Activated B cell treated with CpG ODN at 0.5 μM for 24 hours (primary cell): Measurements from ENCODE around the gene KCNMA1. TPM values are rescaled to one million over a fixed set of nuclear protein-coding genes. Genes with fewer than 3 reads are reported as not detected.

Experiments
- ATAC-seq: fragments of 200-7000 bp; cut with Tn5 transposase; one replicate; pipeline ENCODE4 v1.10.0; 2021; ENCODE audit warnings: low read depth, mild to moderate bottlenecking, moderate library complexity
- CTCF ChIA-PET: fragments of 350-600 bp; sonication (Branson Sonifier 250); formaldehyde crosslinking; loops from one replicate; lab custom pipeline; 2021; ENCODE audit warnings: antibody characterized with exemption; lab: Charles Lee
- POLR2A ChIA-PET: fragments of 350-600 bp; sonication (Branson Sonifier 250); formaldehyde crosslinking; loops from one replicate; lab custom pipeline; 2021; ENCODE audit warnings: antibody characterized with exemption; lab: Charles Lee
- DNase-seq: peaks from one replicate; pipeline ENCODE4 v3.0.0; 2022
- H3K27ac Mint-ChIP-seq: one replicate; pipeline ENCODE4 v1.8.0; 2020; ENCODE audit warnings: mixed read lengths
- H3K27me3 Mint-ChIP-seq: one replicate; pipeline ENCODE4 v1.8.0; 2021; ENCODE audit warnings: mixed read lengths
- H3K36me3 Mint-ChIP-seq: one replicate; pipeline ENCODE4 v1.8.0; 2021; ENCODE audit warnings: low read depth, mixed read lengths
- H3K4me1 Mint-ChIP-seq: one replicate; pipeline ENCODE4 v1.8.0; 2021; ENCODE audit warnings: mixed read lengths
- H3K4me3 Mint-ChIP-seq: one replicate; pipeline ENCODE4 v1.8.0; 2020; ENCODE audit warnings: mild to moderate bottlenecking, mixed read lengths
- H3K9me3 Mint-ChIP-seq: one replicate; pipeline ENCODE4 v1.8.0; 2020; ENCODE audit warnings: mixed read lengths
- CTCF ChIP-seq: fragments of 200-600 bp; IDR thresholded peaks from one replicate; pipeline ENCODE4 v1.8.0; 2022; ENCODE audit warnings: antibody characterized with exemption, mild to moderate bottlenecking
- intact Hi-C: fragments of 100-400 bp; cut with micrococcal nuclease; formaldehyde crosslinking; loops from one replicate; pipeline ENCODE4 v1.15.1; 2024
- total RNA-seq: library from RNA; stranded (reverse); gene quantifications from 2 replicates; pipeline ENCODE4 v1.2.3, GENCODE V29; 2022

KCNMA1 gene
- total RNA-seq, 1 donor from 2014 or later = 3.7 TPM

DNA sequence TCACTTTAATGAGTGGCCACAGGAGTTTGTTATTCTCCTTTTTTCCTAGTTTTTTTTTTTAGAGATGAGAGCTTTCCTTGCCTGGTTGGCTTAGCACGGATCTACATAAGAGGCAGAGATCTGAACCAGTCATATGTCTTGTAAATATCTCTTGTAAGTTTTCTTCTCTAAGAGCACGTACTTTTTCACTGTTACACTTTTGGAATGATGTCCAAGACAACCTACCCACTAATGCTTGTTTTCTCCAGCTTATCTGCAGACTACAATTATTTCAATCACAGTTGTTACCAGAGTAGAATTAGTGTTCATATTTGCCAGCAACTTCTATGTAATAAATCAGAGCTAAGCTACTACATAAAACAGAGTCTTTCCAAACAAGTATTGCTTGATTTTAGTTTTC lies 444.6 kb downstream of the KCNMA1 start:
- Mint-ChIP-seq H3K9me3 (no peaks in the 10 kb centered on the region), H3K4me1 (no peaks in the 10 kb centered on the region)
- CTCF ChIA-PET = interaction anchor here (1.0 kb wide), 1 partner anchor 21 kb away, joined by 3 read pairs; no protein-coding TSS in a partner anchor

DNA sequence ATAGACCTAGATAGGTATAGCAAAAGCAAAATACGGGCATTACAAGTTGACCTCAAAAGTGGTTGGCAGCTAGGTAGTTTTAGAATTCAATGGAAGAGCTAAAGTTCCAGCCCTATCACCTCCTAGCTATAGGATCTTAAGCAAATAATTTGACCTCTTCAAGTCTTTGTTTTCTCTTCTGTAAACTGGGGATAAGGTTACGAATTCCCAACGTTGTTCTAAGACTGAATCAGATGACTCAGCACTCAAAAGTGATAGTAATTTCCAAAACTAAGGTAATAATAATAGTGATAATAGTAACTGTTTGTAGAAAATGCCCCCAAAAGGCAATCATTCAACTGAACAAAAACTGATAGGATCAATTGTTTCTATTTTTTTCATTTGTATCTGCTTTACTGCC lies 445.2 kb downstream of the KCNMA1 start:
- intact Hi-C loops = no loop called here
- Mint-ChIP-seq H3K4me1 (no peaks in the 10 kb centered on the region), H3K36me3 (no peaks in the 10 kb centered on the region), H3K27ac (no peak overlapping the region), H3K9me3 (no peaks in the 10 kb centered on the region), H3K27me3 (peaks cover 12% of the 10 kb centered on the region), H3K4me3 (no peak overlapping the region)
- ChIA-PET POLR2A (no interaction called here), CTCF (no interaction called here)
- TF ChIP-seq CTCF = no peak
- DNase-seq (no peak), ATAC-seq (no peak)

More for the DNA sequence above, 444.6 kb downstream of the KCNMA1 start:
- DNase-seq (no peak), ATAC-seq (no peak)
- Mint-ChIP-seq H3K4me3 (no peak overlapping the region), H3K27me3 (peaks cover 12% of the 10 kb centered on the region), H3K36me3 (no peaks in the 10 kb centered on the region), H3K27ac (no peak overlapping the region)
- no peak for TF ChIP-seq CTCF
- intact Hi-C loops = no loop called here
- POLR2A ChIA-PET = no interaction called here

DNA sequence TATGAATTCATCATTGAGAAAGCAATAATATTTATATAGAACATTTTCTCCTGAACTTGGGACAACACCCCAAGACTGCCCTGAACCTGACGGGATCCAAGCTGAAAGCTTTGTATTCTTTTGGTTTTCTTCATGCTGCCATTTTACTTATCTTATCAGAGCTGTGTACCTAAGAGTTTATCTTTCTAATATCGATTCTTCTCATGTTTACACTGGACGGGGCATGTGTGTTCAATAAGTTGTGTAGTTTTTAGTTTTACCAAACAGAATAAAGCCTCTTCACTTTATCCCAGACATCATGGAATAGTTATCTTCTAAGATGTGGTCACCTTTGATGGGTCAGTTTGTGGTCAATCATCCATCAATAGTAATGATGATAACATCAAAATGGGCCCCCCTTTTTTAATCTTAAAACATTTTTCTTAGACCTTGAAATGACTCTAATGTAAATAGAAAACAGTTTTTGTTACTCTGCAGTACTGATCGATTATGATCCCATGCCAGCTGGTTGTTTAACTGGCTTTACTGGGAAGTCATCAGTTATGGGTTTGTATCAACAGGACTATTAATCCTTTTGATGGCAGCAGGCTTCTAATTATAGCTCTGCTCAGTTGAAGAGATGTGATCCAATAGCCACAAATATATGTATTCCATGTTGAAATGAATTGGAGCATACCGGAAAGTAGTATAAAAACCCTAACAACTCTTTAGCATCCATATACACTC lies 446.1 kb downstream of the KCNMA1 start:
- intact Hi-C loops = no loop called here
- Mint-ChIP-seq H3K36me3 (no peaks in the 10 kb centered on the region), H3K9me3 (no peaks in the 10 kb centered on the region), H3K4me1 (no peaks in the 10 kb centered on the region), H3K27ac (no peak overlapping the region), H3K27me3 (peaks cover 10% of the 10 kb centered on the region), H3K4me3 (no peak overlapping the region)
- DNase-seq (no peak), ATAC-seq (no peak)
- CTCF ChIA-PET = no interaction called here
- TF ChIP-seq CTCF = no peak
- POLR2A ChIA-PET = no interaction called here

DNA sequence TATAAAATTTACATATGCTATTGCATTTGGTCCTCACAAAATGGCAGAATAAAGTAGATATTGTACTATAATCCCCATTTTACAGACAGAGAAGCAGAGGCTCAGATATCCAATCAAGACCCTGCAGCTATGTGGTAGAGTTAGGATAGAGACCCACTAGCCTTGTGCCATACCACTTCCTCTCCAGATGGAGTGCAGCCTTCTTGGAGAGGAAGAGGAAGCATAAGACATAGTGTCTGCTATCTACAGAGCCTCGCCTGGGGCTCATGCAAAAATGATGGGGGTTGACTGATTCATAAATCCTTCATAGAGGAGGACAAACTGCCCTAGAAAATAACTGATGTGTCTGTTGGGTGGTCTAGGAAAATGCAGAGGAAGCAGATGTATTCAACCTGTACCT lies 447.3 kb downstream of the KCNMA1 start:
- TF ChIP-seq CTCF = no peak
- CTCF ChIA-PET = no interaction called here
- no peaks in the 10 kb centered on the region for H3K4me1 Mint-ChIP-seq
- intact Hi-C loops = no loop called here
- H3K27ac Mint-ChIP-seq = no peak overlapping the region
- no peaks in the 10 kb centered on the region for H3K36me3 Mint-ChIP-seq
- H3K27me3 Mint-ChIP-seq = peaks cover 9% of the 10 kb centered on the region
- no peak for ATAC-seq
- DNase-seq = no peak
- POLR2A ChIA-PET = no interaction called here
- H3K9me3 Mint-ChIP-seq = no peaks in the 10 kb centered on the region
- H3K4me3 Mint-ChIP-seq = no peak overlapping the region

- CTCF ChIA-PET = interaction anchor here (1.2 kb wide), 1 partner anchor 15 kb away, joined by 3 read pairs; no protein-coding TSS in a partner anchor
Observed at GRCh38 chr10:77189520-77189919, 448.1 kb downstream of the KCNMA1 start.

More at GRCh38 chr10:77189520-77189919, 448.1 kb downstream of the KCNMA1 start:
- DNase-seq (no peak), ATAC-seq (no peak)
- no peaks in the 10 kb centered on the region for H3K36me3 Mint-ChIP-seq
- intact Hi-C loops = no loop called here
- H3K4me3 Mint-ChIP-seq = no peak overlapping the region
- peaks cover 6% of the 10 kb centered on the region for H3K27me3 Mint-ChIP-seq
- H3K4me1 Mint-ChIP-seq = no peaks in the 10 kb centered on the region
- TF ChIP-seq CTCF = no peak
- H3K9me3 Mint-ChIP-seq = no peaks in the 10 kb centered on the region
- H3K27ac Mint-ChIP-seq = no peak overlapping the region
- POLR2A ChIA-PET = no interaction called here
